Measurements from ENCODE around the gene SLC9C1.

The SLC9C1 gene

GRCh38 chr3:112175646-112176045, 118.4 kb downstream of the SLC9C1 start:
- DNase-seq = no peak

- DNase-seq = no peak
Measured at GRCh38 chr3:112175037-112175436, 119.0 kb downstream of the SLC9C1 start.

GRCh38 chr3:112171144-112171543, 122.9 kb downstream of the SLC9C1 start:
- DNase-seq = no peak

GRCh38 chr3:112170046-112170445, 124.0 kb downstream of the SLC9C1 start:
- DNase-seq = no peak

GRCh38 chr3:112167758-112168157, 126.3 kb downstream of the SLC9C1 start:
- DNase-seq = no peak

- no peak for DNase-seq
Measured at GRCh38 chr3:112149136-112149535, 144.9 kb downstream of the SLC9C1 start.

GRCh38 chr3:112143689-112144088, 150.3 kb downstream of the SLC9C1 start:
- no peak for DNase-seq

GRCh38 chr3:112143251-112143650, 150.8 kb downstream of the SLC9C1 start:
- no peak for DNase-seq

GRCh38 chr3:112141293-112141692, 152.7 kb downstream of the SLC9C1 start:
- DNase-seq = no peak

- no peak for DNase-seq
Measured at GRCh38 chr3:112140584-112140983, 153.4 kb downstream of the SLC9C1 start.

GRCh38 chr3:112138219-112138969, 155.6 kb downstream of the SLC9C1 start:
- no peak for DNase-seq

GRCh38 chr3:112137781-112138180, 156.2 kb downstream of the SLC9C1 start:
- no peak for DNase-seq

- no peak for DNase-seq
Measured at GRCh38 chr3:112136959-112137693, 156.9 kb downstream of the SLC9C1 start.

GRCh38 chr3:112136046-112136445, 158.0 kb downstream of the SLC9C1 start:
- DNase-seq = no peak

- DNase-seq = no peak
Measured at GRCh38 chr3:112134335-112135124, 159.5 kb downstream of the SLC9C1 start.

- DNase-seq = no peak
Measured at GRCh38 chr3:112133626-112134334, 160.2 kb downstream of the SLC9C1 start.

GRCh38 chr3:112132975-112133448, 161.0 kb downstream of the SLC9C1 start, which contains the start of gene GCSAM:
Gene GCSAM, minus strand, starts transcription at chr3:112133248. Its CDS starts 128 bp downstream, at chr3:112133120.
- DNase-seq = no peak

GRCh38 chr3:112132554-112132953, 161.5 kb downstream of the SLC9C1 start:
- DNase-seq = no peak

- no peak for DNase-seq
Measured at GRCh38 chr3:112132088-112132487, 161.9 kb downstream of the SLC9C1 start.

GRCh38 chr3:112131111-112131510, 162.9 kb downstream of the SLC9C1 start:
- DNase-seq = no peak

- DNase-seq = no peak
Measured at GRCh38 chr3:112130638-112130993, 163.4 kb downstream of the SLC9C1 start.

GRCh38 chr3:112129925-112130637, 163.9 kb downstream of the SLC9C1 start:
- DNase-seq = no peak
